Esophagus muscularis mucosa (tissue), 4 donors: ENCODE results near the gene IGLL5. TPM values are rescaled to one million over a fixed set of nuclear protein-coding genes. Genes with fewer than 3 reads are reported as not detected.

Source experiments
- DNase-seq: peaks from one replicate; pipeline ENCODE4 v3.0.0-alpha.2; 2017; ENCODE audit errors: extremely low spot score
- H3K27ac ChIP-seq, 4 donors: fragments of 200-600 bp; sonication (generic); replicated peaks in 1 of 4; 1 replicate in 3 of 4; 2 replicates in 1 of 4; pipeline ENCODE4 v1.5.1; 2016 to 2019; ENCODE audit warnings: mild to moderate bottlenecking in 1 of 4
- H3K27me3 ChIP-seq, 4 donors: fragments of 200-600 bp; sonication (generic); one replicate each; pipeline versions ENCODE4 v1.5.1 to v1.6.0; 2016 to 2019
- H3K36me3 ChIP-seq, 4 donors: fragments of 200-600 bp; sonication (generic); one replicate each; pipeline ENCODE4 v1.5.1; 2016 to 2019
- H3K4me1 ChIP-seq, 4 donors: fragments of 200-600 bp; sonication (generic); one replicate each; pipeline ENCODE4 v1.5.1; 2016 to 2019
- H3K4me3 ChIP-seq, 4 donors: fragments of 200-600 bp; sonication (generic); 1 replicate in 2 of 4; 2 replicates in 2 of 4; pipeline ENCODE4 v1.5.1; 2016 to 2019; ENCODE audit warnings: mild to moderate bottlenecking in 4 of 4, moderate library complexity in 1 of 4
- H3K9me3 ChIP-seq, 4 donors: fragments of 200-600 bp; sonication (generic); 1 replicate in 3 of 4; 2 replicates in 1 of 4; pipeline ENCODE4 v1.5.1; 2016 to 2019
- CTCF ChIP-seq, 3 experiments: fragments of 200-600 bp in 2 of 3; fragments of 450-650 bp in 1 of 3; sonication (generic) in 2 of 3; IDR thresholded peaks; one replicate each; pipeline ENCODE4 v1.5.1; 2017 to 2019; ENCODE audit warnings: antibody characterized with exemption in 3 of 3, mild to moderate bottlenecking in 2 of 3, moderate library complexity in 1 of 3
- EP300 ChIP-seq: sonication (generic); formaldehyde crosslinking; IDR thresholded peaks from one replicate; pipeline ENCODE4 v1.6.1; 2017; ENCODE audit warnings: antibody characterized with exemption
- POLR2A ChIP-seq: fragments of 450-650 bp; IDR thresholded peaks from one replicate; pipeline ENCODE4 v1.6.1; 2017; ENCODE audit warnings: antibody characterized with exemption, moderate library complexity, mild to moderate bottlenecking, low read depth
- POLR2AphosphoS5 ChIP-seq, 2 donors: sonication (generic); formaldehyde crosslinking; IDR thresholded peaks; one replicate each; pipeline ENCODE4 v1.6.1; 2017; ENCODE audit warnings: antibody characterized with exemption in 2 of 2
- WGBS: methylation state at CpG from one replicate; pipeline ENCODE4 v1.1.5; 2018; 5-methylcytosine and 5-hydroxymethylcytosine counted together
- intact Hi-C: fragments of 100-400 bp; cut with DNase I; formaldehyde crosslinking; loops from one replicate; pipeline ENCODE4 v1.15.1; 2023
- total RNA-seq, 4 donors: library from RNA; depleted of rRNA; stranded (reverse); fragments of >200 nt; gene quantifications; one replicate each; pipeline versions ENCODE4 v1.1.0 to v1.2.1, GENCODE V29; 2016

The IGLL5 gene
- total RNA-seq, 4 donors from 2014 or later: 0.39 to 1.3 (median 0.80) TPM; not detected in 1

- intact Hi-C loops: no loop called here
- H3K4me3 ChIP-seq: no peak overlapping the region
These were observed 44.9 kb downstream of the IGLL5 start for GRCh38 chr22:22932512-22932941.

GRCh38 chr22:22933100-22933806 is 45.6 kb downstream of the IGLL5 start:
- intact Hi-C loops: no loop called here
- WGBS: 89% methylated on average over 7 of the region's 8 CpGs
- no peak overlapping the region for H3K4me3 ChIP-seq
- H3K27me3 ChIP-seq: peaks cover 0 to 36% (median 0%) of the 10 kb centered on the region in 4 donors
- H3K9me3 ChIP-seq: no peaks in the 10 kb centered on the region
- DNase-seq: no peak
- H3K4me1 ChIP-seq: peaks cover 0 to 7% (median 2%) of the 10 kb centered on the region in 4 donors
- H3K36me3 ChIP-seq: no peaks in the 10 kb centered on the region
- TF ChIP-seq CTCF (IDR thresholded peaks at IDR 0.05) (no peak), POLR2A (no peak), EP300 (no peak)
- no peak overlapping the region for H3K27ac ChIP-seq

More at GRCh38 chr22:22932512-22932941, 44.9 kb downstream of the IGLL5 start:
- Histone ChIP-seq H3K36me3 (no peaks in the 10 kb centered on the region), H3K27me3 (peaks cover 0 to 43% (median 0%) of the 10 kb centered on the region in 4 donors), H3K4me1 (peaks cover 0 to 7% (median 2%) of the 10 kb centered on the region in 4 donors), H3K27ac (no peak overlapping the region), H3K9me3 (no peaks in the 10 kb centered on the region)
- TF ChIP-seq POLR2AphosphoS5 (IDR thresholded peaks at IDR 0.05) (no peak), EP300 (no peak), CTCF (IDR thresholded peaks at IDR 0.05) (no peak), POLR2A (no peak)
- DNase-seq: no peak
- 76% methylated on average over 3 of the region's 6 CpGs for WGBS

GRCh38 chr22:22933807-22934542 is 46.4 kb downstream of the IGLL5 start:
- H3K9me3 ChIP-seq: no peaks in the 10 kb centered on the region
- DNase-seq: no peak
- no peak overlapping the region for H3K27ac ChIP-seq
- no peak overlapping the region for H3K4me3 ChIP-seq
- intact Hi-C loops: no loop called here
- 84% methylated on average over 8 of the region's 10 CpGs for WGBS
- H3K4me1 ChIP-seq: no peaks in the 10 kb centered on the region
- TF ChIP-seq EP300 (no peak), CTCF (IDR thresholded peaks at IDR 0.05) (no peak), POLR2A (no peak), POLR2AphosphoS5 (IDR thresholded peaks at IDR 0.05) (no peak)
- peaks cover 0 to 29% (median 0%) of the 10 kb centered on the region in 4 donors for H3K27me3 ChIP-seq
- no peaks in the 10 kb centered on the region for H3K36me3 ChIP-seq

GRCh38 chr22:22934543-22935055 is 47.0 kb downstream of the IGLL5 start:
- intact Hi-C loops: no loop called here
- WGBS: 80% methylated on average over 11 of the region's 11 CpGs
- TF ChIP-seq POLR2AphosphoS5 (IDR thresholded peaks at IDR 0.05) (no peak), CTCF (IDR thresholded peaks at IDR 0.05) (no peak), POLR2A (no peak), EP300 (no peak)
- no peaks in the 10 kb centered on the region for H3K36me3 ChIP-seq
- DNase-seq: no peak
- no peaks in the 10 kb centered on the region for H3K9me3 ChIP-seq
- H3K27ac ChIP-seq: no peak overlapping the region
- no peak overlapping the region for H3K4me3 ChIP-seq
- no peaks in the 10 kb centered on the region for H3K4me1 ChIP-seq
- H3K27me3 ChIP-seq: peaks cover 0 to 28% (median 0%) of the 10 kb centered on the region in 4 donors
